Right atrium auricular region (tissue), 2 donors: ENCODE results near the gene MED9. TPM values are rescaled to one million over a fixed set of nuclear protein-coding genes. Genes with fewer than 3 reads are reported as not detected.
"Not testable (repeated sequence)": the region's sequence is repeated elsewhere in the genome, so short reads cannot be mapped to it uniquely, and the experiment has no call there.

Source experiments
- DNase-seq: peaks from one replicate; pipeline ENCODE4 v3.0.0-alpha.2; 2019; ENCODE audit warnings: low spot score
- H3K27ac ChIP-seq, 2 donors: fragments of 200-600 bp; sonication (generic); 1 replicate in 1 of 2; 2 replicates in 1 of 2; pipeline ENCODE4 v1.5.1; 2016 to 2019
- H3K27me3 ChIP-seq, 2 donors: fragments of 200-600 bp; sonication (generic); one replicate each; pipeline versions ENCODE4 v1.5.1 to v1.6.0; 2017 to 2019
- H3K36me3 ChIP-seq: fragments of 200-600 bp; sonication (generic); one replicate; pipeline ENCODE4 v1.5.1; 2016
- H3K4me1 ChIP-seq, 2 donors: fragments of 200-600 bp; sonication (generic); one replicate each; pipeline versions ENCODE4 v1.5.1 to v1.6.0; 2017 to 2019
- H3K4me3 ChIP-seq, 2 donors: fragments of 200-600 bp; sonication (generic); 1 replicate in 1 of 2; 2 replicates in 1 of 2; pipeline ENCODE4 v1.5.1; 2017 to 2019; ENCODE audit warnings: mild to moderate bottlenecking in 1 of 2, moderate library complexity in 1 of 2
- H3K9me3 ChIP-seq, 2 donors: fragments of 200-600 bp; sonication (generic); one replicate each; pipeline ENCODE4 v1.5.1; 2019
- total RNA-seq, 2 donors: library from RNA; depleted of rRNA; stranded (reverse); fragments of >200 nt; gene quantifications; one replicate each; pipeline ENCODE4 v1.1.0, GENCODE V29; 2016
- TF ChIP-seq, protein P1 (sequence below), 2 donors: fragments of 200-600 bp; sonication (generic); IDR thresholded peaks; one replicate each; pipeline ENCODE4 v1.5.1; 2019; ENCODE audit warnings: antibody characterized with exemption in 2 of 2

MED9 gene
- total RNA-seq, 2 donors from 2014 or later: 36.7 to 41.0 TPM

DNA sequence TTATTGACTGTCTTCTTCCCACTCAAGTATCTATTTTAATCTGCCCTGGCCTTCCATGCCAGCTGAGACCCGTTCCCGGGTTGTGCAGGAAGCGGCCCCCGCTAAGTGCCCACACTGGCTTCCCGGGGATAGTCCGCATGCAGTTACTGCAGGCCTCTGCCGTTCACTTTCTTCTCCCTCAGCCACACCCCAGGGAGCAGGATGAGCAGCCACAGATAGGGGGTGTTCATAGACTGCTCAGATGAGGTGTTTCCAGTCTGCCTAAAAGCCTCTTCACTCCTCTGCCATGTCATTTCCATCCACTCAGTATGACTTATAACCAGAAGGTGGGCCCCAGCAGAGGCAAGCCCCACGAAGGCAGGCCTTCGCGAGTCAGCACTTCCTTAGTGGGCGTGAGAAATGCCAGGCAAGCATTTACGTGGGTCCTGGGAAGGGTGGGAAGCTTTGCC, 7.7 kb downstream of the MED9 start:
- H3K4me3 ChIP-seq: no peak overlapping the region
- peaks cover 16% of the 10 kb centered on the region for H3K36me3 ChIP-seq
- H3K27ac ChIP-seq: peak overlapping the region; percentile 73 to 78
- DNase-seq: no peak
- peaks cover 0 to 46% of the 10 kb centered on the region in 2 donors for H3K4me1 ChIP-seq
- no peaks in the 10 kb centered on the region for H3K27me3 ChIP-seq
- H3K9me3 ChIP-seq: no peaks in the 10 kb centered on the region
- TF ChIP-seq, protein P1, sequence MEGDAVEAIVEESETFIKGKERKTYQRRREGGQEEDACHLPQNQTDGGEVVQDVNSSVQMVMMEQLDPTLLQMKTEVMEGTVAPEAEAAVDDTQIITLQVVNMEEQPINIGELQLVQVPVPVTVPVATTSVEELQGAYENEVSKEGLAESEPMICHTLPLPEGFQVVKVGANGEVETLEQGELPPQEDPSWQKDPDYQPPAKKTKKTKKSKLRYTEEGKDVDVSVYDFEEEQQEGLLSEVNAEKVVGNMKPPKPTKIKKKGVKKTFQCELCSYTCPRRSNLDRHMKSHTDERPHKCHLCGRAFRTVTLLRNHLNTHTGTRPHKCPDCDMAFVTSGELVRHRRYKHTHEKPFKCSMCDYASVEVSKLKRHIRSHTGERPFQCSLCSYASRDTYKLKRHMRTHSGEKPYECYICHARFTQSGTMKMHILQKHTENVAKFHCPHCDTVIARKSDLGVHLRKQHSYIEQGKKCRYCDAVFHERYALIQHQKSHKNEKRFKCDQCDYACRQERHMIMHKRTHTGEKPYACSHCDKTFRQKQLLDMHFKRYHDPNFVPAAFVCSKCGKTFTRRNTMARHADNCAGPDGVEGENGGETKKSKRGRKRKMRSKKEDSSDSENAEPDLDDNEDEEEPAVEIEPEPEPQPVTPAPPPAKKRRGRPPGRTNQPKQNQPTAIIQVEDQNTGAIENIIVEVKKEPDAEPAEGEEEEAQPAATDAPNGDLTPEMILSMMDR (IDR thresholded peaks at IDR 0.05): peak in 1 of 2 donors; percentile 28

DNA sequence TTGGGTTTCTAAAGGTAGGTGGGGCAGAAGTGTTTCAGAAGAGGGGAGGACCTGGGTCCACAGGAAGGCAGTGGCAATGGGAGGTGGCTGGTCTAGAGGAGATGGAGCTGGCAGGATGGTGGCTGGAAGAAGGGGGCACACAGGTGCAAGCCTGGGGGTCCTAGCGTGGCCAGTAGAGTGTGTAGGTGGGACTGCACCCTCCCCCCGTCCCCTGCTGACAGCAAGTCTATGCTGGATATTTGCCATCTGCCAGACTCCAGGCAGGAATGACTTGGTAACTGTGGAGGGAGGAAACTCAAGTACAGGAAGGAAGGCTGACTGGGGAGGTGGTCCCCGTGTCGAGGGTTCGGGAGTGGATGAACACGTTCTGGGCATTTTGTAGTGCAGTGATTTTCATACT, 8.6 kb downstream of the MED9 start:
- no peak overlapping the region for H3K4me3 ChIP-seq
- peak overlapping the region; percentile 73 to 78 for H3K27ac ChIP-seq
- no peak for DNase-seq
- H3K27me3 ChIP-seq: no peaks in the 10 kb centered on the region
- peaks cover 0 to 38% of the 10 kb centered on the region in 2 donors for H3K4me1 ChIP-seq
- TF ChIP-seq, protein P1 (IDR thresholded peaks at IDR 0.05): no peak
- H3K9me3 ChIP-seq: no peaks in the 10 kb centered on the region
- peaks cover 16% of the 10 kb centered on the region for H3K36me3 ChIP-seq

DNA sequence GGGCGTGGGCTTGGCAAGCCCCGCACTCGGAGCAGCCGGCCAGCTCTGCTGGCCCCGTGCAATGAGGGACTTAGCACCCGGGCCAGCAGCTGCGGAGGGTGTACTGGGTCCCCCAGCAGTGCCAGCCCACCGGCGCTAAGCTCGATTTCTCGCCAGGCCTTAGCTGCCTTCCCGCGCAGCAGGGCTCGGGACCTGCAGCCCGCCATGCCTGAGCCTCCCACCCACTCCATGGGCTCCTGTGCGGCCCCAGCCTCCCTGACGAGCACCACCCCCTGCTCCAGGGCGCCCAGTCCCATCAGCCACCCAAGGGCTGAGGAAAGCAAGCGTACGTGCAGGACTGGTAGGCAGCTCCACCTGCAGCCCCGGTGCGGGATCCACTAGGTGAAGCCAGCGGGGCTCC, 9.6 kb downstream of the MED9 start:
- Histone ChIP-seq H3K27ac (peak overlapping the region; percentile 73 to 78), H3K4me1 (peaks cover 0 to 31% of the 10 kb centered on the region in 2 donors), H3K36me3 (peaks cover 20% of the 10 kb centered on the region)
- not testable (repeated sequence) for H3K4me3 ChIP-seq, H3K9me3 ChIP-seq, DNase-seq, H3K27me3 ChIP-seq

DNA sequence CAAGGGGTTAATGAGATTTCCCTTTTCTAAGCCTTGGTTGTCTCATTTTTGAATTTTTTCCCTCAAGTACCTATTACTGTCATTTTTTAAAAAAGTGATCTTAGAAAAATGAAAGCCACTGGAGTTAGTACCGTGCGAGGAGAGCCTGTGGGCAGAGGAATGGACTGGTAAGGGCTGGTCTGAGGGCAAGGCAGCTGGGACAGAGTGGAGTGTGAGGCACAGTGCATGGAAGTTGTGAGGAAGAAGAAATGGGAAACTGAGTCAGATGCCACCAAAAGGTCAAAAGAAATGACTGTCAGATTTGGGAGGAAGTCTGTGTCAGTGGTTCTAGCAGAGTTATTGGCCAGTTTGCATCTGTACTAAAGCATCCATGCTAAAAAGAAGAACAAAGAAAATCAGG, 11.2 kb downstream of the MED9 start:
- Histone ChIP-seq H3K36me3 (peaks cover 36% of the 10 kb centered on the region), H3K27ac (peak overlapping the region in 1 of 2 donors; percentile 29), H3K4me3 (no peak overlapping the region), H3K4me1 (peaks cover 0 to 40% of the 10 kb centered on the region in 2 donors), H3K27me3 (no peaks in the 10 kb centered on the region), H3K9me3 (no peaks in the 10 kb centered on the region)
- TF ChIP-seq, protein P1 (IDR thresholded peaks at IDR 0.05): no peak
- DNase-seq: no peak

DNA sequence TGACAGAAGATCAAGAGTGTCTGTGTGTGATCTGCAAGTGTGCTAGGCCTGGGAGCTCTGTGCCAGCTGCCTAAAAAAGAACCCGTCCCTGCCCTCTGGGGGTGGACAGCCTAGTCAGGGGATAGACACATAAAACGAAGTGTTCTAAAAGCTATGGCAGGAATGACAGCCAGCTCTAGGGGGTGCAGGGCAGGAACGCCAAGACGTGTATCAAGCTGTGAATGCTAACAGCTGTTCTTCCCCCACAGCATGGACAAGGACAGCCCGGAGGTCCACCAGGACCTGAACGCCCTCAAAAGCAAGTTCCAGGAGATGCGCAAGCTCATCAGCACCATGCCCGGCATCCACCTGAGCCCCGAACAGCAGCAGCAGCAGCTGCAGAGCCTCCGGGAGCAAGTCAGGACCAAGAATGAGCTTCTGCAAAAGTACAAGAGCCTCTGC, 14.3 kb downstream of the MED9 start:
- H3K9me3 ChIP-seq: no peaks in the 10 kb centered on the region
- H3K36me3 ChIP-seq: peaks cover 36% of the 10 kb centered on the region
- no peaks in the 10 kb centered on the region for H3K27me3 ChIP-seq
- H3K27ac ChIP-seq: peak overlapping the region; percentile 95 to 96
- H3K4me1 ChIP-seq: peaks cover 0 to 37% of the 10 kb centered on the region in 2 donors
- TF ChIP-seq, protein P1 (IDR thresholded peaks at IDR 0.05): no peak
- no peak for DNase-seq
- H3K4me3 ChIP-seq: no peak overlapping the region

DNA sequence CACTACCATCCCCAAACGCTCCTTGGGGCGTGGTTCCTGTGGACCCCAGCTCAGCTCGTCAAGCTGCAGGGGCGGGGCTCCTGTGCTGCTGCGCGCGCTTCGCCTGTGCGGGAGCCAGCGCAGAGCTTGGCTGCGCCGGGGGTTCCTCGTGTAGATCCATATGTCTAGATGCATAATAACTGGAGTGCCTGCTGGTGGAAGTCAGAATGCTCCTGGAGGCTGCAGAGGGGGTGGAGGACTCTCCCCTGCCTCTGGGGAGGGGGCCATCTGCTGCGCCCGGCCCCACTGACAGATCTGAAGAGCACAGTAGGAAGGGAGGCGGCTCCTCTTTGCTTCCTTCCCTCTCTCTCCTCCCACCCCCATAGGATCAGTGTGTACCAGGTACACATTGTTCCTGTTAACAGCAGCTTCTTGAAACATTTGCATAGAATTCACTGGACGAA, 14.8 kb downstream of the MED9 start:
- Histone ChIP-seq H3K27ac (peak overlapping the region; percentile 95 to 96), H3K4me1 (peaks cover 0 to 39% of the 10 kb centered on the region in 2 donors), H3K27me3 (no peaks in the 10 kb centered on the region), H3K36me3 (peaks cover 36% of the 10 kb centered on the region), H3K9me3 (no peaks in the 10 kb centered on the region), H3K4me3 (no peak overlapping the region)
- no peak for DNase-seq
- TF ChIP-seq, protein P1 (IDR thresholded peaks at IDR 0.05): no peak
